ENCODE data around the gene ERCC5. TPM values are rescaled to one million over a fixed set of nuclear protein-coding genes. Genes with fewer than 3 reads are reported as not detected.

Gene ERCC5
- total RNA-seq, 6 experiments from 2014 or later = 21.6 to 47.4 (median 29.2) TPM

DNA sequence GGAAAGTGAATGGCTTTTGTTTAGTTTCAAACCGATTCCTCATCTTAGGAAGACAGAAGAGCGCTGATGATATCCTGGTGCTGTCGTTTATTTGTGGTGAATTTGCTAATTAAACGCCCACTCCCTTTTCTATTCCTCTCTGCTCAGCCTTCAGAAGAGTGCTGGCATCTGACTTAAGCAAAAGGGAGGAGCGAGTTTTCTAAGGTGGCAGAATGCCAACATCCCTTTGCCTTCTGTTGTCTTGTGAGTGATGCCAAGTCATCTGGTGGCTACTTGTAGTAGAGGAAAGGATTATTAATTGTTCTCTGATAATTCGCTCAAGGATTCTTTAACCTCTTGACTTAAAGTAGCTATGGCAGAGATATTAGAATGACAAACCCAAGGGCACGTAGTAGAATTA is 68.1 kb downstream of the ERCC5 start:
- WGBS (ENCODE audit: insufficient coverage, low coverage, low lambda C conversion rate, missing lambda C conversion rate) = 51% methylated on average over 7 of the region's 7 CpGs
- Histone ChIP-seq H3K9me3 (no peaks in the 10 kb centered on the region), H3K27ac (no peak overlapping the region), H3K4me1 (peaks cover 0 to 14% (median 0%) of the 10 kb centered on the region in 4 donors), H3K4me3 (no peak overlapping the region), H3K36me3 (no peaks in the 10 kb centered on the region), H3K27me3 (no peaks in the 10 kb centered on the region)
- TF ChIP-seq POLR2A (IDR thresholded peaks at IDR 0.05) = no peak
- TF ChIP-seq, protein P1, sequence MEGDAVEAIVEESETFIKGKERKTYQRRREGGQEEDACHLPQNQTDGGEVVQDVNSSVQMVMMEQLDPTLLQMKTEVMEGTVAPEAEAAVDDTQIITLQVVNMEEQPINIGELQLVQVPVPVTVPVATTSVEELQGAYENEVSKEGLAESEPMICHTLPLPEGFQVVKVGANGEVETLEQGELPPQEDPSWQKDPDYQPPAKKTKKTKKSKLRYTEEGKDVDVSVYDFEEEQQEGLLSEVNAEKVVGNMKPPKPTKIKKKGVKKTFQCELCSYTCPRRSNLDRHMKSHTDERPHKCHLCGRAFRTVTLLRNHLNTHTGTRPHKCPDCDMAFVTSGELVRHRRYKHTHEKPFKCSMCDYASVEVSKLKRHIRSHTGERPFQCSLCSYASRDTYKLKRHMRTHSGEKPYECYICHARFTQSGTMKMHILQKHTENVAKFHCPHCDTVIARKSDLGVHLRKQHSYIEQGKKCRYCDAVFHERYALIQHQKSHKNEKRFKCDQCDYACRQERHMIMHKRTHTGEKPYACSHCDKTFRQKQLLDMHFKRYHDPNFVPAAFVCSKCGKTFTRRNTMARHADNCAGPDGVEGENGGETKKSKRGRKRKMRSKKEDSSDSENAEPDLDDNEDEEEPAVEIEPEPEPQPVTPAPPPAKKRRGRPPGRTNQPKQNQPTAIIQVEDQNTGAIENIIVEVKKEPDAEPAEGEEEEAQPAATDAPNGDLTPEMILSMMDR (IDR thresholded peaks at IDR 0.05) = no peak
- intact Hi-C loops (cut with DNase I) = no loop called here
- ATAC-seq (no peak), DNase-seq (no peak)

DNA sequence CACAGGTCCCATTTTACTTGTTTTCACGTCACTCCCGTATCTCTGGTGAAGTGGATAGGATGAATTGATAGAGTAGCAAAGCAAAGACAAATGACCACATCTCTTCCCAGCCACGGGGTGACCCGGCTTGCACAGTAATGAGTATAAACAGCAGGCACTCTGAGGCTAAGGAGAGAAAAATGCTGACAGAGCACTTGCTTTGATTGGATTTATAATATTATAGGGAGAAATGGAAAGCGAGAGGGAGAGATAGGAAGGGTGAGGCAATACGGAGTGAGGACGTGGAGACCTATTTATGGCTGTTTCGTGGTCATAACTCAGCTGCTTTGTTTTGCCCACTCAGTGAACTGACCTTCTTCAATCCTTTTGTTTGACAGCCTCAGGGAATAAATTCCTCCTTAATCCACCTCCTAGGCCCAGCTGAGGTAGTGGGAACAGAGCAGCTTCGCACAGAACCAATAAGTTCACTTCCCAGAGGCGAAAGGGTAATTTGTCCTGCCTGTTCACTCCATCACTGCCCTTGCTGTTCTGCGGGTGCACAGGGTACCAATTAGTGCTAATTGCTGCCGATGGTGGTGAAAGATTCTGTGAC is 68.6 kb downstream of the ERCC5 start:
- Histone ChIP-seq H3K36me3 (no peaks in the 10 kb centered on the region), H3K4me1 (peaks cover 0 to 14% (median 0%) of the 10 kb centered on the region in 4 donors), H3K9me3 (no peaks in the 10 kb centered on the region), H3K4me3 (no peak overlapping the region), H3K27me3 (no peaks in the 10 kb centered on the region), H3K27ac (no peak overlapping the region)
- DNase-seq (no peak), ATAC-seq (no peak)
- intact Hi-C loops (cut with DNase I) = no loop called here
- TF ChIP-seq POLR2A (IDR thresholded peaks at IDR 0.05) = no peak
- TF ChIP-seq, protein P1 (IDR thresholded peaks at IDR 0.05) = no peak
- 76% methylated on average over 9 of the region's 12 CpGs for WGBS (ENCODE audit: insufficient coverage, low coverage, low lambda C conversion rate, missing lambda C conversion rate)

DNA sequence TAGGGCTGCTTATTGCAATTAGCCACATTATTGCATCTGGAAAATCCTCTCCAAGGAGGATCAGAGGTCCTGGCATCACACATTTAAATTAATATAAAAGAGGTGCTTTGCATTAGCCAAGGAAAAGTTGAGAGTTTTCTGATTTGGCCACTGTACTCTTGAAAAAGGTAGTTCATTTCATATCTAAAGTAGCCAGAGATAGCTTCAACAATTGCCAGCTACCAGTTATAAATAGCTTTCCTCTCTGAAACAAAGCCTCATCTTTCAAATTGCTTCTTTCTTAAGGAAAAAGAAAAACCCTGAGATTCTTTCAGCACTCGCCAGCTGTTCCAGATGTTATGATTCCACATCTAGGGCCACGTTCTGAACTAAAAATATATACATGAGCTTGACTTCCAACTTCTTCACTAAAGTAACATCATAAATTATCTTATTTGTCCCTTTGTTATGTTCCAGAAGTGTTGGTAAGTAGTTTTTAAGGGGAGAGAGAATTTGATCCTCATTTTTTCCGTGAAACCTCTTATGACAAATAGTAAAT is 69.6 kb downstream of the ERCC5 start:
- Histone ChIP-seq H3K36me3 (no peaks in the 10 kb centered on the region), H3K27me3 (no peaks in the 10 kb centered on the region), H3K4me3 (no peak overlapping the region), H3K9me3 (no peaks in the 10 kb centered on the region), H3K4me1 (peaks cover 0 to 9% (median 0%) of the 10 kb centered on the region in 4 donors), H3K27ac (no peak overlapping the region)
- intact Hi-C loops (cut with DNase I) = no loop called here
- no peak for ATAC-seq
- 62% methylated on average over 3 of the region's 3 CpGs for WGBS (ENCODE audit: insufficient coverage, low coverage, low lambda C conversion rate, missing lambda C conversion rate)
- DNase-seq = no peak
- TF ChIP-seq, protein P1 (IDR thresholded peaks at IDR 0.05) = no peak
- no peak for TF ChIP-seq POLR2A (IDR thresholded peaks at IDR 0.05)

DNA sequence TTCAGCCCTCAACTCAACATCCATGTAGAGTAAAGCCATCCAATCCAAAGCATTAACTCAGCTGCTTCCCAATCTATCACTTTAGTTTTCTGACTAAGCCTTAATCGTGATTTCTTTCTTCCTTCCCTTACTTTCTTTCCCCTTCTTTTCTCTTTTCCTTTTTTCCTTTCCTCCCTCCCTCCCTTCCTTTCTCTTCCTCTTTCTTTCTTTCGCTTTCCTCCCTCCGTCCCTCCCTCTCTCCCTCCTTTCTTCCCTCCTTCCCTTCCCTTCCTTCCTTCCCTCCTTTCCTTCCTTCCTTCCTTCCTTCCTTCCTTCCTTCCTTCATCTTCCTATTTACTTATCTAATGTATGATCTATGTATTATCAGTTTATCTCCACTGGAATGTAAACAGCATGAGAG is 71.2 kb downstream of the ERCC5 start:
- WGBS (ENCODE audit: insufficient coverage, low coverage, low lambda C conversion rate, missing lambda C conversion rate) = 67% methylated on average over 3 of the region's 3 CpGs
- no peak for DNase-seq

More for the DNA sequence above, 71.2 kb downstream of the ERCC5 start:
- intact Hi-C loops (cut with DNase I) = no loop called here
- no peaks in the 10 kb centered on the region for H3K27me3 ChIP-seq
- H3K4me3 ChIP-seq = no peak overlapping the region
- no peak for TF ChIP-seq POLR2A (IDR thresholded peaks at IDR 0.05)
- TF ChIP-seq, protein P1 (IDR thresholded peaks at IDR 0.05) = no peak
- H3K9me3 ChIP-seq = no peaks in the 10 kb centered on the region
- H3K36me3 ChIP-seq = no peaks in the 10 kb centered on the region
- ATAC-seq = no peak
- no peak overlapping the region for H3K27ac ChIP-seq
- H3K4me1 ChIP-seq = peaks cover 0 to 5% (median 0%) of the 10 kb centered on the region in 4 donors
